K562 (cell line): ENCODE data around the gene CTTNBP2. TPM values are rescaled to one million over a fixed set of nuclear protein-coding genes. Genes with fewer than 3 reads are reported as not detected.
A peak's percentile ranks its signal among the peaks of the same experiment; 100 is the strongest.

Source experiments
- CBX2 ChIP-seq: fragments of 200-600 bp; sonication (generic); IDR thresholded peaks from one replicate; pipeline ENCODE4 v1.6.1; 2012; ENCODE audit warnings: mild to moderate bottlenecking, low read length, inconsistent platforms; ENCODE audit not compliant: insufficient read depth, poor library complexity, severe bottlenecking
- E2F3 ChIP-seq: fragments of 250-450 bp; sonication (Bioruptor Pico); IDR thresholded peaks from 2 replicates; pipeline ENCODE4 v1.4.0; 2020; ENCODE audit warnings: mild to moderate bottlenecking
- HOXB6 ChIP-seq: fragments of 250-450 bp; sonication (Bioruptor Pico); IDR thresholded peaks from 2 replicates; pipeline ENCODE4 v1.5.1; 2022; ENCODE audit warnings: mild to moderate bottlenecking, borderline replicate concordance
- L3MBTL2 ChIP-seq: fragments of 450-650 bp; IDR thresholded peaks from 2 replicates; pipeline ENCODE4 v1.6.1; 2016; ENCODE audit warnings: mild to moderate bottlenecking, moderate library complexity
- MAFG ChIP-seq: fragments of 450-650 bp; conservative IDR thresholded peaks from 2 replicates; pipeline ENCODE4 v1.6.1; 2016; ENCODE audit warnings: missing genetic modification characterization, missing compliant biosample characterization
- NELFE ChIP-seq: IDR thresholded peaks from 2 replicates; pipeline ENCODE4 v1.6.1; 2011; ENCODE audit warnings: mild to moderate bottlenecking; ENCODE audit not compliant: insufficient read depth, insufficient read length
- NFE2 ChIP-seq: IDR thresholded peaks from 2 replicates; pipeline ENCODE4 v1.6.1; 2014; ENCODE audit warnings: antibody characterized with exemption, low read depth
- PHF21A ChIP-seq: fragments of 450-650 bp; IDR thresholded peaks from 2 replicates; pipeline ENCODE4 v1.6.1; 2017; ENCODE audit warnings: low read depth, borderline replicate concordance
- SMARCA5 ChIP-seq: fragments of 450-650 bp; IDR thresholded peaks from 2 replicates; pipeline ENCODE4 v1.6.1; 2016
- SNRNP70 ChIP-seq: fragments of 200-400 bp; formaldehyde crosslinking; optimal IDR thresholded peaks from 2 replicates; pipeline ENCODE3; 2017; ENCODE audit warnings: low read depth, low read length
- SRSF7 ChIP-seq: fragments of 200-400 bp; formaldehyde crosslinking; optimal IDR thresholded peaks from 2 replicates; pipeline ENCODE3; 2017; ENCODE audit warnings: mild to moderate bottlenecking, low read depth, low read length
- TOE1 ChIP-seq, 2 experiments: fragments of 450-650 bp in 1 of 2; sonication (generic) in 1 of 2; formaldehyde crosslinking in 1 of 2; IDR thresholded peaks; 2 replicates each; pipeline versions ENCODE4 v1.7.1 to v1.8.0; 2016 to 2022; ENCODE audit warnings: borderline replicate concordance in 2 of 2, mild to moderate bottlenecking in 2 of 2, antibody characterized with exemption in 1 of 2, inconsistent platforms in 1 of 2, low read depth in 1 of 2, missing genetic modification reagents in 1 of 2, moderate library complexity in 1 of 2
- ZKSCAN1 ChIP-seq: fragments of 150-350 bp; IDR thresholded peaks from 2 replicates; pipeline ENCODE4 v1.6.1; 2016; ENCODE audit warnings: low read depth, low read length
- ZNF197 ChIP-seq: fragments of 200-800 bp; sonication (Bioruptor generic); IDR thresholded peaks from 2 replicates; pipeline ENCODE4 v1.6.1; 2016; ENCODE audit warnings: low read depth, missing genetic modification characterization, missing compliant biosample characterization
- ZNF23 ChIP-seq: fragments of 250-450 bp; sonication (Bioruptor Pico); IDR thresholded peaks from 2 replicates; pipeline ENCODE4 v1.4.0; 2020; ENCODE audit warnings: mild to moderate bottlenecking
- polyA plus RNA-seq, 8 experiments: library from polyadenylated mRNA; depleted of rRNA in 4 of 8; stranded (reverse) in 5 of 8; unstranded in 3 of 8; fragments of >200 nt; fragmentation: Nextera tagmentation in 2 of 8; fragmentation: Illumina TruSeq in 1 of 8; extraction: Ambion mirVana in 2 of 8; extraction: Trizol in 1 of 8; gene quantifications; 2 replicates each; pipeline versions ENCODE4 v1.2.1 to v1.2.3, GENCODE V29; 2011 to 2014; ENCODE audit warnings: inconsistent platforms in 1 of 8, missing spikeins in 1 of 8
- total RNA-seq, 7 experiments: library from RNA; depleted of rRNA in 6 of 7; stranded (reverse); fragments of >200 nt in 6 of 7; fragmentation: Illumina TruSeq in 2 of 7; extraction: Trizol in 2 of 7; gene quantifications; 2 replicates each; pipeline versions ENCODE4 v1.2.1 to v1.2.3, GENCODE V29; 2011 to 2021; ENCODE audit warnings: low replicate concordance in 1 of 7
- TF ChIP-seq, protein P1 (sequence below): fragments of 450-650 bp; formaldehyde crosslinking; IDR thresholded peaks from 2 replicates; pipeline ENCODE4 v1.4.0; 2020; ENCODE audit warnings: mild to moderate bottlenecking, moderate library complexity
- TF ChIP-seq, protein P2 (sequence below): fragments of 250-450 bp; sonication (Bioruptor Pico); IDR thresholded peaks from 2 replicates; pipeline ENCODE4 v1.5.0; 2020; ENCODE audit warnings: mild to moderate bottlenecking, borderline replicate concordance
- TF ChIP-seq, protein P3 (sequence below): fragments of 450-650 bp; IDR thresholded peaks from 2 replicates; pipeline ENCODE4 v1.6.1; 2017; ENCODE audit warnings: antibody characterized with exemption, mild to moderate bottlenecking

Gene CTTNBP2
- total and polyA plus RNA-seq, 9 of the 15 experiments (the other 6 are each of a cell fraction or from before 2014, with no cell fraction given): 0.05 TPM; not detected in 8

DNA sequence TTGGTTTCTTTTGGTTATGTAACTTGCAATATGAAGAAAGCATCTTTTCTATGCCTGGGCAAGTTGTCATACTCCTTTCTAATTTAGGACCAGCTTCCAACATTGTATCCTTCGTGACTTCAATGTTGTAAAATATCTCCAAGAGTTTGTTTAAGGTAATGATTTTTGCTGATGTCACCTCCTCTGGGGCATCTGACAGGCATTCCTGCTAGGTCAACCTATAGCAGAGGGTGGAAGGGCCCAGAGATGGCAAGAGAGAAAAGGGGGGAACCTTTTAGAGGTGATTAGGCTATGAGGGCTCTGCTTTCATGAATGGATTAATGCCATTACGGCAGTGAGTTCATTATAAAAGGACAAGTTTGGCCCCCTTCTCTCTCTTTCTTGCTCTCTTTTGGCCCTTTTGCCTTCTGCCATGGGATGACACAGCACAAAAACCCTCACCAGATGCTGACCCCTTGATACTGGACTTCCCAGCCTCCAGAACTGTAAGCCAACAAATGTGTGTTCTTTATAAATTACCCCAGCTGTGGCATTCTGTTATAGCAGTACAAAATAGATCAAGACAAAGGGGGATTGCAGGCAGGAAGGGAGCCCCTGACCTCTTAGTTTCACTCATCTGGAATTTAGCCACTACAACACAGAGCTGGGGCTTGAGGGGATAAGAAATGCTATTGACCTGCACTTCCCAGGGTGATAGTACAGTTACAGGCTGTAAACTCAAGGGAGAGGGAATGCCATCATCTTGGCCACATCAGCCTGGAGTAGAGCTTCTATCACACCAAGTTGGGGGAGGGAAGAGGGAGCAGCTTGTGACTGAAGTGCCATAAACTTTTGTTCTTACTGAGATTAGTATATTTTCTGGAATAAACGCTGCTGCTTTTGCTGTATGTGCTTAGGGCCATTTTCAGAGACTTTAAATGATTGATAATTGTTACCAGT, 197.5 kb downstream of the CTTNBP2 start (continued):
- TF ChIP-seq SRSF7 (no peak), TOE1 (IDR thresholded peaks at IDR 0.05; ENCODE audit: borderline replicate concordance) (no peak), TOE1 (CRISPR knock-in tag; IDR thresholded peaks at IDR 0.05; ENCODE audit: borderline replicate concordance, low read depth) (no peak), E2F3 (CRISPR knock-in tag) (no peak), ZNF197 (no peak), L3MBTL2 (no peak), ZKSCAN1 (no peak), CBX2 (no peak), MAFG (peak; percentile 87), SMARCA5 (no peak), NFE2 (peak; percentile 66), PHF21A (no peak), ZNF23 (CRISPR knock-in tag) (no peak), SNRNP70 (no peak), NELFE (no peak), HOXB6 (CRISPR knock-in tag) (no peak)
- TF ChIP-seq, protein P1, sequence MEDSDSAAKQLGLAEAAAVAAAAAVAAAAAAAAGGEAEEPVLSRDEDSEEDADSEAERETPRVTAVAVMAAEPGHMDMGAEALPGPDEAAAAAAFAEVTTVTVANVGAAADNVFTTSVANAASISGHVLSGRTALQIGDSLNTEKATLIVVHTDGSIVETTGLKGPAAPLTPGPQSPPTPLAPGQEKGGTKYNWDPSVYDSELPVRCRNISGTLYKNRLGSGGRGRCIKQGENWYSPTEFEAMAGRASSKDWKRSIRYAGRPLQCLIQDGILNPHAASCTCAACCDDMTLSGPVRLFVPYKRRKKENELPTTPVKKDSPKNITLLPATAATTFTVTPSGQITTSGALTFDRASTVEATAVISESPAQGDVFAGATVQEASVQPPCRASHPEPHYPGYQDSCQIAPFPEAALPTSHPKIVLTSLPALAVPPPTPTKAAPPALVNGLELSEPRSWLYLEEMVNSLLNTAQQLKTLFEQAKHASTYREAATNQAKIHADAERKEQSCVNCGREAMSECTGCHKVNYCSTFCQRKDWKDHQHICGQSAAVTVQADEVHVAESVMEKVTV (CRISPR knock-in tag): no peak
- TF ChIP-seq, protein P2, sequence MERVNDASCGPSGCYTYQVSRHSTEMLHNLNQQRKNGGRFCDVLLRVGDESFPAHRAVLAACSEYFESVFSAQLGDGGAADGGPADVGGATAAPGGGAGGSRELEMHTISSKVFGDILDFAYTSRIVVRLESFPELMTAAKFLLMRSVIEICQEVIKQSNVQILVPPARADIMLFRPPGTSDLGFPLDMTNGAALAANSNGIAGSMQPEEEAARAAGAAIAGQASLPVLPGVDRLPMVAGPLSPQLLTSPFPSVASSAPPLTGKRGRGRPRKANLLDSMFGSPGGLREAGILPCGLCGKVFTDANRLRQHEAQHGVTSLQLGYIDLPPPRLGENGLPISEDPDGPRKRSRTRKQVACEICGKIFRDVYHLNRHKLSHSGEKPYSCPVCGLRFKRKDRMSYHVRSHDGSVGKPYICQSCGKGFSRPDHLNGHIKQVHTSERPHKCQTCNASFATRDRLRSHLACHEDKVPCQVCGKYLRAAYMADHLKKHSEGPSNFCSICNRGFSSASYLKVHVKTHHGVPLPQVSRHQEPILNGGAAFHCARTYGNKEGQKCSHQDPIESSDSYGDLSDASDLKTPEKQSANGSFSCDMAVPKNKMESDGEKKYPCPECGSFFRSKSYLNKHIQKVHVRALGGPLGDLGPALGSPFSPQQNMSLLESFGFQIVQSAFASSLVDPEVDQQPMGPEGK: no peak
- TF ChIP-seq, protein P3, sequence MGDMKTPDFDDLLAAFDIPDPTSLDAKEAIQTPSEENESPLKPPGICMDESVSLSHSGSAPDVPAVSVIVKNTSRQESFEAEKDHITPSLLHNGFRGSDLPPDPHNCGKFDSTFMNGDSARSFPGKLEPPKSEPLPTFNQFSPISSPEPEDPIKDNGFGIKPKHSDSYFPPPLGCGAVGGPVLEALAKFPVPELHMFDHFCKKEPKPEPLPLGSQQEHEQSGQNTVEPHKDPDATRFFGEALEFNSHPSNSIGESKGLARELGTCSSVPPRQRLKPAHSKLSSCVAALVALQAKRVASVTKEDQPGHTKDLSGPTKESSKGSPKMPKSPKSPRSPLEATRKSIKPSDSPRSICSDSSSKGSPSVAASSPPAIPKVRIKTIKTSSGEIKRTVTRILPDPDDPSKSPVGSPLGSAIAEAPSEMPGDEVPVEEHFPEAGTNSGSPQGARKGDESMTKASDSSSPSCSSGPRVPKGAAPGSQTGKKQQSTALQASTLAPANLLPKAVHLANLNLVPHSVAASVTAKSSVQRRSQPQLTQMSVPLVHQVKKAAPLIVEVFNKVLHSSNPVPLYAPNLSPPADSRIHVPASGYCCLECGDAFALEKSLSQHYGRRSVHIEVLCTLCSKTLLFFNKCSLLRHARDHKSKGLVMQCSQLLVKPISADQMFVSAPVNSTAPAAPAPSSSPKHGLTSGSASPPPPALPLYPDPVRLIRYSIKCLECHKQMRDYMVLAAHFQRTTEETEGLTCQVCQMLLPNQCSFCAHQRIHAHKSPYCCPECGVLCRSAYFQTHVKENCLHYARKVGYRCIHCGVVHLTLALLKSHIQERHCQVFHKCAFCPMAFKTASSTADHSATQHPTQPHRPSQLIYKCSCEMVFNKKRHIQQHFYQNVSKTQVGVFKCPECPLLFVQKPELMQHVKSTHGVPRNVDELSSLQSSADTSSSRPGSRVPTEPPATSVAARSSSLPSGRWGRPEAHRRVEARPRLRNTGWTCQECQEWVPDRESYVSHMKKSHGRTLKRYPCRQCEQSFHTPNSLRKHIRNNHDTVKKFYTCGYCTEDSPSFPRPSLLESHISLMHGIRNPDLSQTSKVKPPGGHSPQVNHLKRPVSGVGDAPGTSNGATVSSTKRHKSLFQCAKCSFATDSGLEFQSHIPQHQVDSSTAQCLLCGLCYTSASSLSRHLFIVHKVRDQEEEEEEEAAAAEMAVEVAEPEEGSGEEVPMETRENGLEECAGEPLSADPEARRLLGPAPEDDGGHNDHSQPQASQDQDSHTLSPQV: no peak
